WI38 (cell line): ENCODE results near the gene SMCO2.

ENCODE experiments used
- H3K4me3 ChIP-seq: 2 replicates; pipeline ENCODE4 v1.5.1; 2011; ENCODE audit warnings: low read depth, mild to moderate bottlenecking, control low read depth, low read length
- CTCF ChIP-seq: IDR thresholded peaks from 2 replicates; pipeline ENCODE4 v1.5.1; 2012; ENCODE audit warnings: low read depth, mild to moderate bottlenecking, control low read depth, low read length

The SMCO2 gene

DNA sequence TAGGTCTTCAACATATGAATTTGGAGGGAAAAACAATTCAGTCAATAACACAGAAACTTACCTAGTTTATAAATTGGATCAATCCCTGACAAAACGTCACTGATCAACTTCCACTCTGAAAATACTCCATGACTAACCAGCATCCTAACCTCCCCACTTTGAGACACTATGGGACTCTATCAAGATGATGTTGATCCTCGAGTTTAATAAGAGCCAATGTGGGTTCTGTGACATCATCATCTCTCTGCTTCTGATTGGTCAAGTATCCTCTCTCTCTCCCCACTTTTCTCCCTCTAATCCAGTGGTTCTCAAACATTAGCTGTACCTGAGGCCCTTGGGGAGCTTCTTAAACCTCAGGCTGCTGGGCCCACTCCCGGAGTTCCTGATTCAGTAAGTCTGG, at the start of gene SMCO2:
Gene SMCO2 (plus strand): TSS at position 301 of the 400 bp plus-strand sequence. CDS start 23,896 bp downstream, outside the sequence.
- TF ChIP-seq CTCF, result no peak
- H3K4me3 ChIP-seq, result no peak within 1 kb of the TSS

DNA sequence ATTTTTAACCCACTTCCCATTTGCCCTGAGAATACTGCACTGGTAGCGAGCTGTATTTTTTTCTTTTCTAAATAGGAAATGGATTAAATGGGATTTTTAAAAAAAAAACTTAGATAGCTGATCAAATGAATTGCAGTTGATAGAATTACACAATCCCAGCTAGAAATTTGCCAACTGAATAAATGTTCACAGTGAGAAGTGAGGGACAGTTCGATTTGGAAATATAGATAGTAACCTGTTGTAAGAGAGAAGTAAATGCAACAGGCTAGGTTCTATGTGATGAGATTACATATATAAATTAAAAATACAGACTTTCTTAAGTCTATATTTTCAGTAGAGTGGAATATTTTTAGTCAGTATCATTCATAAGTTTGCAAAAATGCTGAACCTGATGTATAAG, 48.1 kb upstream of the SMCO2 start:
- TF ChIP-seq CTCF, result no peak
- no peak overlapping the region for H3K4me3 ChIP-seq

GRCh38 chr12:27399074-27399473, 47.5 kb upstream of the SMCO2 start:
- no peak overlapping the region for H3K4me3 ChIP-seq
- TF ChIP-seq CTCF, result no peak

DNA sequence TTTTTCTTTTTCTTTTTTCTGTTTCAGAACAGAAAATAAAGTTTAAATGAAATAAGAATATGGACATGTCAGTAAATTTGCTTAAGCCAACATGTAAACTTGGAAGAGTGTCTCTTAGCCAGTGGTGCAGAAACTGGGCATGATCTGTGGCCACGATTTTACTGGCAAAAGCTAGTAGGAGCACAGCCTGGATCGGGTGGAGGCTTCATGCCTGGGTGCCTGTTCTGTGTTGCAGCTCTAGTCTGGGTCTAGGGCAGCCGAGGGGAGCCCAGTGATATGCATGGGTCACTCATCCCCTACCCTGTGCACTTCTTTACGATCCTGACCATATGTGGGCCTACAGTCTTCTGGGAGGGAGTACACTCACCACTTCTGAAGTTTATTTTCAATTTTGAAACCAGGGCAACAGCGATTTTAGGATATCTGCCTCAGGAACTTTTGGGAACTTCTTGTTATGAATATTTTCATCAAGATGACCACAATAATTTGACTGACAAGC, 45.6 kb upstream of the SMCO2 start:
- TF ChIP-seq CTCF, result no peak
- no peak overlapping the region for H3K4me3 ChIP-seq

DNA sequence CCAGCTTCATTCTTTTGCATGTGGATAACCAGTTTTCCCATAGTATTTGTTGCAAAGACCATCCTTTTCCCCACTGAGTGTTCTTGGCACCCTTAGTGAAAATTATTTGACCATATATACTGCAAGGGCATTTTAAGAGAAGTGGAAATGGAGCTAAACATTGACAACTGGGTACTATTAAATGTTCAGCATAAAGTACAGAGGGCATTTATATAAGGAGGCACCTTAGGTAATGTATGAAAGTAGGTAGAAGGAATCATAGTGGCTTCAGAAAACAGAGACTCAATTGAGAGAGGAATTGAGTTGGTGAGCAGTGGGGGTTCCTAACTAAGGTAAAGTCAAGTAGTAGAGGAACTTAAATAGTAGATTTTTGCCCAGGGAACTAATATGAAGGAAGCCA, 34.5 kb upstream of the SMCO2 start:
- TF ChIP-seq CTCF, result no peak
- no peak overlapping the region for H3K4me3 ChIP-seq

DNA sequence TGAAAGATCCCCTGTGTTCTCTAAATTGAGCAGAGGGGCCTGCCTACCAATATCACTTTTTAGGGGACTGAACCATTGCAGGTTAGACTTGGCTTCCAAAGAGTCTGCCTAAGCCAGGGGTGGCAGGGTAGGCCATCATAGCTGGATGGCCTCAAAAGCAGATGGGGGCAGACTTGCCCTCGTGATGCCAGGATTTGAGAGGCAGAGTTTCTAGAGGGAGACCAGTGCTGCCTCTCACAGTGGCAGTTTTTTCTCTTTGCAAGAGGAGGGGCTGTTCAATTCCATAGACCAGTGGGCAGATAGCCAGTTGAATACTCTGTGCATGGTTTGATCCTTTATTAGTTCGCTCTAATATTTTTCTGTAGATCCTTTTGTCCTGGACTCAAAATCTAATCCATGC, 23.8 kb upstream of the SMCO2 start:
- no peak for TF ChIP-seq CTCF

GRCh38 chr12:27424631-27425230, 21.8 kb upstream of the SMCO2 start:
- TF ChIP-seq CTCF, result peak; percentile 23; the same call in 1 of the 2 replicates
- no peak overlapping the region for H3K4me3 ChIP-seq

More for the DNA sequence above, 23.8 kb upstream of the SMCO2 start:
- no peak overlapping the region for H3K4me3 ChIP-seq
